ENCODE data around the gene RFESD.

Gene RFESD

DNA sequence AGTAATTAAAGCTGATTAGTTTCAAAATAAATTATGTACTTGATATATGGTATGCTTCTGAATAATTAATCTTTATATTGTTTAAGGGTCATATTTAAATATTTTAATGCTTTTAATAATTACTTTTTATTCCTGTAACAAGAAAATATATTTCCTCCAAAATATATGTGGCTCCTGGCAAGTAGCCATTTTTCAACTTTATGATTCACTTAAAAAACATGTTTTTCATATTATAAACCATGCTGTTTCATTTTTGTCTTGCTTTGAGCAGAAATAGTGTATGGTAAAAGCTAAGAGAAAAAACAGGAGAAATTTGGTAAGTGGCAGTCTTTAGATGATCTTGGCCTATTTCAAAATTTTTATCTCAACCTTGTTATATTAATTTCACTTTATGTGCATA lies 21.6 kb downstream of the RFESD start:
- no peak for DNase-seq (ENCODE audit: extremely low spot score)
- POLR2A ChIA-PET, result interaction anchor here (1.8 kb wide), 1 partner anchor 67 kb away, joined by 4 read pairs; no protein-coding TSS in a partner anchor
- CTCF ChIA-PET, result no interaction called here
- TF ChIP-seq FOXA1 (IDR thresholded peaks at IDR 0.05), result no peak
- no peak for TF ChIP-seq SP1 (IDR thresholded peaks at IDR 0.05)
- no peak for TF ChIP-seq LEF1 (IDR thresholded peaks at IDR 0.05; ENCODE audit: borderline replicate concordance)
- TF ChIP-seq SUZ12 (IDR thresholded peaks at IDR 0.05), result no peak
- TF ChIP-seq ARNT (IDR thresholded peaks at IDR 0.05), result no peak
- no peak for TF ChIP-seq TARDBP (IDR thresholded peaks at IDR 0.05)
- TF ChIP-seq FOXM1 (IDR thresholded peaks at IDR 0.05; ENCODE audit: borderline replicate concordance), result no peak
- no peak for TF ChIP-seq CTBP1 (IDR thresholded peaks at IDR 0.05; ENCODE audit: borderline replicate concordance)
- no peak for TF ChIP-seq ZNF384 (IDR thresholded peaks at IDR 0.05)
- TF ChIP-seq, protein P1, sequence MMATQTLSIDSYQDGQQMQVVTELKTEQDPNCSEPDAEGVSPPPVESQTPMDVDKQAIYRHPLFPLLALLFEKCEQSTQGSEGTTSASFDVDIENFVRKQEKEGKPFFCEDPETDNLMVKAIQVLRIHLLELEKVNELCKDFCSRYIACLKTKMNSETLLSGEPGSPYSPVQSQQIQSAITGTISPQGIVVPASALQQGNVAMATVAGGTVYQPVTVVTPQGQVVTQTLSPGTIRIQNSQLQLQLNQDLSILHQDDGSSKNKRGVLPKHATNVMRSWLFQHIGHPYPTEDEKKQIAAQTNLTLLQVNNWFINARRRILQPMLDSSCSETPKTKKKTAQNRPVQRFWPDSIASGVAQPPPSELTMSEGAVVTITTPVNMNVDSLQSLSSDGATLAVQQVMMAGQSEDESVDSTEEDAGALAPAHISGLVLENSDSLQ (IDR thresholded peaks at IDR 0.05), result no peak
- TF ChIP-seq L3MBTL2 (conservative IDR thresholded peaks at IDR 0.05), result no peak
- TF ChIP-seq HDGF (IDR thresholded peaks at IDR 0.05; ENCODE audit: borderline replicate concordance), result no peak
- TF ChIP-seq FOXK2 (IDR thresholded peaks at IDR 0.05), result no peak
- TF ChIP-seq NFRKB (IDR thresholded peaks at IDR 0.05), result no peak
- no peak for TF ChIP-seq BHLHE40 (IDR thresholded peaks at IDR 0.05; ENCODE audit: borderline replicate concordance)

DNA sequence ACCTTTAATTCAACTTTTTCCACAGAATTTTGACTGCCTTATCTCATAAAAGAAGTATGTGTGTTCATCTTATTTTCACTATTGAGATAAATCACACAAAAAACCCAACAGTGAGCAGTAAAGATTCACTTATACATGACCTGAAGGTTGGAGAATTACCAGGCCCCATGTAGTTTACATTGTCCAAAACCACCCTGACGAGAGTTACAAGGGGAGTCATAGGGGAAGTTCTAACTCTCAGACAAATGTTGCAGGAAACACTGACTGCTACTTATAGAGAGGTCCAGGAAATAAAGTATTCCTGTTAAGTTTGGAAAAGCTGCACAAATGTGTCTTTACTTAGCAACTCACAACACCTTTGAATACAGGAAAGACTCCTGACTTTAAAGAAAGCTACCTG lies 22.2 kb downstream of the RFESD start:
- DNase-seq (ENCODE audit: extremely low spot score), result no peak
- POLR2A ChIA-PET, result interaction anchor here (1.8 kb wide), 1 partner anchor 66 kb away, joined by 4 read pairs; no protein-coding TSS in a partner anchor
- CTCF ChIA-PET, result interaction anchor here (0.6 kb wide), 1 partner anchor 57 kb away, joined by 3 read pairs; no protein-coding TSS in a partner anchor
- no peak for TF ChIP-seq ARNT (IDR thresholded peaks at IDR 0.05)

DNA sequence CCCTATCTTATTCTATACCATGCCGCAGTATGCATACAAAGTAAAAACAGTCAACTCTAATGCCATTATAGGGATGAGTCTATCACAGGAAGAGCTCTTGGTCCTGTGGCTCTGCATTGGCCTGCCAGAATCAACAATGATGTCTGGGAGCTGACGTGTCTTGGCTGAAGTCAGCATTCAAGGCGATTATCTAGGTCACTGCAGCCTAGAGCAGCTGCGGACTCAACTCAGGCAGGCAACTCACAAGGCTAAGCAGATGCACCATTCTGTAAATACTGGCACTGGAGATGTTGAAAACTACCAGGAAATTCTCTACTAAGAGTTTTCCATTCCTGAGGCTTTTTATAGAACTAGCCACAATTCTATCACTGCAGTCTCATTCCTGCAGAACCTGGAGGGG lies 23.0 kb downstream of the RFESD start:
- ChIA-PET POLR2A (interaction anchor here (1.0 to 1.3 kb wide), 2 partner anchors 23 to 61 kb away, joined by 3 to 6 read pairs; partner anchors contain the start of genes RFESD and RHOBTB3), CTCF (interaction anchor here (0.6 kb wide), 1 partner anchor 56 kb away, joined by 3 read pairs; no protein-coding TSS in a partner anchor)
- TF ChIP-seq SUZ12 (IDR thresholded peaks at IDR 0.05) (no peak), TARDBP (IDR thresholded peaks at IDR 0.05) (no peak), L3MBTL2 (conservative IDR thresholded peaks at IDR 0.05) (no peak), SP1 (IDR thresholded peaks at IDR 0.05) (no peak), FOXM1 (IDR thresholded peaks at IDR 0.05; ENCODE audit: borderline replicate concordance) (no peak), HDGF (IDR thresholded peaks at IDR 0.05; ENCODE audit: borderline replicate concordance) (no peak), BHLHE40 (IDR thresholded peaks at IDR 0.05; ENCODE audit: borderline replicate concordance) (no peak), FOXK2 (IDR thresholded peaks at IDR 0.05) (no peak), LEF1 (IDR thresholded peaks at IDR 0.05; ENCODE audit: borderline replicate concordance) (no peak), ZNF384 (IDR thresholded peaks at IDR 0.05) (no peak), CTBP1 (IDR thresholded peaks at IDR 0.05; ENCODE audit: borderline replicate concordance) (no peak)
- TF ChIP-seq, protein P1 (IDR thresholded peaks at IDR 0.05), result no peak
- DNase-seq (ENCODE audit: extremely low spot score), result no peak

DNA sequence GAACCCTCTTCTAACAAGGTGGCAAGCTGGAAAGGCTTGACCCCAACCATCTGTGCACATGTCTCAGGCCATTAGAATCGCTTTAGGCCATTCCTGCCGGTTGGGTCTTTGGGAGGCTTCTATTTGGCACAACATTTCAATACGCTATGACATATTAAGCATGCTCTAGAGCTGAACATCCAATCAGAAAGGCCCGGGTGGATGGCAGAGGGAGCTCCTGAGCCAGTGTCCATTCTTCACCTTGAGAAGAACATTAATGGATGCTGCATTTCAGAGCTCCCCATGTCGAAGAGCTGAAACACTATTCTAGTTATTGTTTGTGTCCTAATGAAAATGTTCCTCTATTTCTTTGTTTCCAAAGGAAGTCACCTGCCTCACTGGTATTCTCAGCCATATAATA lies 23.4 kb downstream of the RFESD start:
- ChIA-PET POLR2A (interaction anchor here (0.7 to 1.3 kb wide), 3 partner anchors 23 to 61 kb away, joined by 3 to 6 read pairs (median 3); partner anchors contain the start of genes RFESD and RHOBTB3), CTCF (no interaction called here)
- DNase-seq (ENCODE audit: extremely low spot score), result no peak
- TF ChIP-seq TARDBP (IDR thresholded peaks at IDR 0.05) (no peak), FOXM1 (IDR thresholded peaks at IDR 0.05; ENCODE audit: borderline replicate concordance) (no peak), L3MBTL2 (conservative IDR thresholded peaks at IDR 0.05) (no peak), HDGF (IDR thresholded peaks at IDR 0.05; ENCODE audit: borderline replicate concordance) (no peak), ZNF384 (IDR thresholded peaks at IDR 0.05) (no peak), ELF4 (IDR thresholded peaks at IDR 0.05) (no peak), BHLHE40 (IDR thresholded peaks at IDR 0.05; ENCODE audit: borderline replicate concordance) (no peak), CTBP1 (IDR thresholded peaks at IDR 0.05; ENCODE audit: borderline replicate concordance) (no peak), LEF1 (IDR thresholded peaks at IDR 0.05; ENCODE audit: borderline replicate concordance) (no peak), NFRKB (IDR thresholded peaks at IDR 0.05) (no peak), ARNT (IDR thresholded peaks at IDR 0.05) (no peak), SP1 (IDR thresholded peaks at IDR 0.05) (no peak), SUZ12 (IDR thresholded peaks at IDR 0.05) (no peak)
- TF ChIP-seq, protein P1 (IDR thresholded peaks at IDR 0.05), result no peak

DNA sequence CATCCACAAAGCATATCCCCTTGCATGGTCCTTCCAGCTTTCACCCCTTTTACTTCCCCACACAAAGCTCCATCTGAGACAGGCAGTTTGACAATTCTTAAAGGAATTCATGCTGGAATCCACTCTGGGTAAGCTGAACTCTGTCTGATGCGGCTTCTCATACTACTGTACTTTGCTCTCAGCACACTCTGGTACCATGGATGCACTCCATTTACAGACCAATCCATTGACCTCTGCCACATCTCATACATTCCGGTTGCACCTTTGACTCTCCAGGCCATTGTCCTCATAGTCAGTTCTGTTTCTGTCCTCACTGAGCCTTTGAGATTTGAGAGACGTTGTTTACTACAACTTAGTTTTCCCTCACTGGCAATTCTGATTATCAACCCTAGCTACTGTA lies 24.0 kb downstream of the RFESD start:
- CTCF ChIA-PET, result no interaction called here
- DNase-seq (ENCODE audit: extremely low spot score), result no peak
- POLR2A ChIA-PET, result interaction anchor here (0.7 to 1.3 kb wide), 3 partner anchors 24 to 60 kb away, joined by 3 to 6 read pairs (median 3); partner anchors contain the start of genes RFESD and RHOBTB3
- TF ChIP-seq BHLHE40 (IDR thresholded peaks at IDR 0.05; ENCODE audit: borderline replicate concordance), result no peak
- TF ChIP-seq LEF1 (IDR thresholded peaks at IDR 0.05; ENCODE audit: borderline replicate concordance), result no peak
- TF ChIP-seq CTBP1 (IDR thresholded peaks at IDR 0.05; ENCODE audit: borderline replicate concordance), result no peak
- TF ChIP-seq, protein P1 (IDR thresholded peaks at IDR 0.05), result no peak
- TF ChIP-seq SUZ12 (IDR thresholded peaks at IDR 0.05), result no peak
- no peak for TF ChIP-seq ARNT (IDR thresholded peaks at IDR 0.05)

DNA sequence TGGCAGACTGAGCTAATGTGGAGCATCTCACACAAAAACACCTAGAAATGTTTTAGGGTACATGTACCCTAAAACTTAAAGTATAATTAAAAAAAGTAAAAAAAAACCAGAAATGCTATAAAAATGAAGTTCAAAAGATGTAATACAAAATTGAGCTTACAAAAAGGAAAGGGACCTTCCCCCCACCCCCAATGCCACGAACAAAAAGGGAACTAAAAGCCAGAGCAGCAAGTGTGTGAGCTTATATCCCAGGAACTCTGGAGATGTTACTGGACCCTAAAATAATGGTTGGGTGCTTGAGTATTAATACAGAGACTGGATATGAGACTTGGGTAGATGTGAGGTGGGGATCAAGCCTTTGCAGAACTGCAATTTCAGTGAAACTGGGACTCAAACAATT lies 25.2 kb downstream of the RFESD start:
- ChIA-PET CTCF (interaction anchor here (0.7 kb wide), 1 partner anchor 121 kb away, joined by 4 read pairs; no protein-coding TSS in a partner anchor), POLR2A (interaction anchor here (1.7 kb wide), 1 partner anchor 59 kb away, joined by 4 read pairs; the partner anchor contains the start of gene RHOBTB3)
- no peak for DNase-seq (ENCODE audit: extremely low spot score)

More for the DNA sequence above, 25.2 kb downstream of the RFESD start:
- TF ChIP-seq SP1 (IDR thresholded peaks at IDR 0.05) (no peak), TARDBP (IDR thresholded peaks at IDR 0.05) (no peak), ELF4 (IDR thresholded peaks at IDR 0.05) (no peak), L3MBTL2 (conservative IDR thresholded peaks at IDR 0.05) (no peak), LEF1 (IDR thresholded peaks at IDR 0.05; ENCODE audit: borderline replicate concordance) (no peak), FOXK2 (IDR thresholded peaks at IDR 0.05) (no peak), FOXM1 (IDR thresholded peaks at IDR 0.05; ENCODE audit: borderline replicate concordance) (no peak), BHLHE40 (IDR thresholded peaks at IDR 0.05; ENCODE audit: borderline replicate concordance) (no peak), ARNT (IDR thresholded peaks at IDR 0.05) (no peak), FOXA1 (IDR thresholded peaks at IDR 0.05) (no peak), CTBP1 (IDR thresholded peaks at IDR 0.05; ENCODE audit: borderline replicate concordance) (no peak), NFRKB (IDR thresholded peaks at IDR 0.05) (no peak), ZNF384 (IDR thresholded peaks at IDR 0.05) (no peak), HDGF (IDR thresholded peaks at IDR 0.05; ENCODE audit: borderline replicate concordance) (no peak), SUZ12 (IDR thresholded peaks at IDR 0.05) (no peak)
- TF ChIP-seq, protein P1 (IDR thresholded peaks at IDR 0.05), result no peak

Measured in HEK293T (cell line).